Neural cell (in vitro differentiated cells): ENCODE results near the gene PLSCR5. TPM values are rescaled to one million over a fixed set of nuclear protein-coding genes. Genes with fewer than 3 reads are reported as not detected.

Source experiments
- H2AFZ ChIP-seq: fragments of 200-600, 300-800 bp; sonication (generic), shearing (Covaris generic); 2 replicates; pipeline ENCODE4 v1.6.0; 2014; ENCODE audit warnings: low read depth, mild to moderate bottlenecking, antibody characterized with exemption, low read length, moderate library complexity
- H3F3A ChIP-seq: fragments of 200-600 bp; shearing (Covaris generic); 2 replicates; pipeline ENCODE4 v1.6.1; 2016; ENCODE audit warnings: mild to moderate bottlenecking, moderate library complexity, mixed read lengths, antibody characterized with exemption, low read length; ENCODE audit not compliant: insufficient read depth, poor library complexity, severe bottlenecking
- H3K27ac ChIP-seq: fragments of 200-600, 300-800 bp; sonication (generic), shearing (Covaris generic); 2 replicates; pipeline ENCODE4 v1.5.1; 2014; ENCODE audit warnings: mild to moderate bottlenecking, low read length, moderate library complexity
- H3K27me3 ChIP-seq: fragments of 300-800, 200-600 bp; sonication (generic), shearing (Covaris generic); 2 replicates; pipeline ENCODE4 v1.6.0; 2014; ENCODE audit warnings: mild to moderate bottlenecking, low read depth, low read length, moderate library complexity; ENCODE audit not compliant: insufficient read depth
- H3K36me3 ChIP-seq: fragments of 300-800, 200-600 bp; sonication (generic), shearing (Covaris generic); 2 replicates; pipeline ENCODE4 v1.5.1; 2014; ENCODE audit warnings: mild to moderate bottlenecking, antibody characterized with exemption, low read length, moderate library complexity; ENCODE audit not compliant: insufficient read depth
- H3K4me2 ChIP-seq: fragments of 300-800, 200-600 bp; sonication (generic), shearing (Covaris generic); 2 replicates; pipeline ENCODE4 v1.6.0; 2014; ENCODE audit warnings: mild to moderate bottlenecking, low read length
- H3K4me3 ChIP-seq: fragments of 300-800, 200-600 bp; sonication (generic), shearing (Covaris generic); 2 replicates; pipeline ENCODE4 v1.5.1; 2014; ENCODE audit warnings: mild to moderate bottlenecking, low read length, moderate library complexity
- H3K79me2 ChIP-seq: fragments of 200-600 bp; shearing (Covaris generic); replicated peaks from 2 replicates; pipeline ENCODE4 v1.6.0; 2014; ENCODE audit warnings: mild to moderate bottlenecking, low read length, moderate library complexity; ENCODE audit not compliant: insufficient read depth
- H3K9ac ChIP-seq: fragments of 300-800, 200-600 bp; sonication (generic), shearing (Covaris generic); 2 replicates; pipeline ENCODE4 v1.6.1; 2016; ENCODE audit warnings: mild to moderate bottlenecking, low read length, mixed read lengths
- H3K9me2 ChIP-seq: fragments of 200-600 bp; shearing (Covaris generic); 2 replicates; pipeline ENCODE4 v1.6.1; 2016; ENCODE audit warnings: mild to moderate bottlenecking, low read length, mixed read lengths; ENCODE audit not compliant: insufficient read depth
- H3K9me3 ChIP-seq: fragments of 200-600, 300-800 bp; sonication (generic), shearing (Covaris generic); 2 replicates; pipeline ENCODE4 v1.6.1; 2016; ENCODE audit warnings: mild to moderate bottlenecking, mixed run types, low read length, moderate library complexity, mixed read lengths
- H4K20me1 ChIP-seq: fragments of 200-600 bp; shearing (Covaris generic); 2 replicates; pipeline ENCODE4 v1.6.1; 2016; ENCODE audit warnings: mild to moderate bottlenecking, mixed run types; ENCODE audit not compliant: insufficient read depth
- EP300 ChIP-seq: fragments of 450-650 bp; conservative IDR thresholded peaks from 2 replicates; pipeline ENCODE4 v1.6.1; 2014; ENCODE audit warnings: antibody characterized with exemption, mild to moderate bottlenecking, moderate library complexity; ENCODE audit not compliant: poor library complexity, severe bottlenecking
- EZH2 ChIP-seq: fragments of 200-600, 300-800 bp; shearing (Covaris generic), sonication (generic); IDR thresholded peaks from 2 replicates; pipeline ENCODE4 v1.6.1; 2014; ENCODE audit warnings: antibody characterized with exemption, low read length, borderline replicate concordance, mild to moderate bottlenecking; ENCODE audit not compliant: insufficient read depth, poor library complexity, severe bottlenecking
- MXI1 ChIP-seq: fragments of 450-650 bp; conservative IDR thresholded peaks from 2 replicates; pipeline ENCODE4 v1.6.1; 2014; ENCODE audit warnings: antibody characterized with exemption, mild to moderate bottlenecking; ENCODE audit not compliant: poor library complexity, severe bottlenecking
- POLR2AphosphoS5 ChIP-seq: IDR thresholded peaks from 2 replicates; pipeline ENCODE4 v1.6.1; 2012
- RAD21 ChIP-seq: fragments of 450-650 bp; conservative IDR thresholded peaks from 2 replicates; pipeline ENCODE4 v1.6.1; 2014; ENCODE audit warnings: antibody characterized with exemption, mild to moderate bottlenecking, moderate library complexity
- SMC3 ChIP-seq: fragments of 450-650 bp; conservative IDR thresholded peaks from 2 replicates; pipeline ENCODE4 v1.6.1; 2014; ENCODE audit warnings: antibody characterized with exemption, mild to moderate bottlenecking, moderate library complexity; ENCODE audit not compliant: poor library complexity
- TAF1 ChIP-seq: IDR thresholded peaks from 2 replicates; pipeline ENCODE4 v1.6.1; 2012; ENCODE audit warnings: low read depth
- polyA plus RNA-seq: library from polyadenylated mRNA; depleted of rRNA; stranded (reverse); fragments of >200 nt; gene quantifications from 2 replicates; pipeline ENCODE4 v1.2.3, GENCODE V29; 2014
- TF ChIP-seq, protein P1 (sequence below): fragments of 450-650 bp; IDR thresholded peaks from 2 replicates; pipeline ENCODE4 v1.5.1; 2014; ENCODE audit warnings: antibody characterized with exemption, mild to moderate bottlenecking, moderate library complexity; ENCODE audit not compliant: poor library complexity, severe bottlenecking
- TF ChIP-seq, protein P2 (sequence below): IDR thresholded peaks from 2 replicates; pipeline ENCODE4 v1.6.1; 2012; ENCODE audit warnings: borderline replicate concordance

PLSCR5 gene
- polyA plus RNA-seq, 1 donor from 2014 or later = 0.37 TPM

- H3K27ac ChIP-seq = no peak overlapping the region
- H3K4me3 ChIP-seq = no peak overlapping the region
- no peaks in the 10 kb centered on the region for H3K27me3 ChIP-seq
- no peak overlapping the region for H3K4me2 ChIP-seq
- H2AFZ ChIP-seq = no peak overlapping the region
- no peak overlapping the region for H3K9ac ChIP-seq
- no peaks in the 10 kb centered on the region for H4K20me1 ChIP-seq
- H3F3A ChIP-seq = no peaks in the 10 kb centered on the region
- no peaks in the 10 kb centered on the region for H3K9me3 ChIP-seq
- no peaks in the 10 kb centered on the region for H3K36me3 ChIP-seq
- H3K79me2 ChIP-seq = no peaks in the 10 kb centered on the region
- TF ChIP-seq, protein P1, sequence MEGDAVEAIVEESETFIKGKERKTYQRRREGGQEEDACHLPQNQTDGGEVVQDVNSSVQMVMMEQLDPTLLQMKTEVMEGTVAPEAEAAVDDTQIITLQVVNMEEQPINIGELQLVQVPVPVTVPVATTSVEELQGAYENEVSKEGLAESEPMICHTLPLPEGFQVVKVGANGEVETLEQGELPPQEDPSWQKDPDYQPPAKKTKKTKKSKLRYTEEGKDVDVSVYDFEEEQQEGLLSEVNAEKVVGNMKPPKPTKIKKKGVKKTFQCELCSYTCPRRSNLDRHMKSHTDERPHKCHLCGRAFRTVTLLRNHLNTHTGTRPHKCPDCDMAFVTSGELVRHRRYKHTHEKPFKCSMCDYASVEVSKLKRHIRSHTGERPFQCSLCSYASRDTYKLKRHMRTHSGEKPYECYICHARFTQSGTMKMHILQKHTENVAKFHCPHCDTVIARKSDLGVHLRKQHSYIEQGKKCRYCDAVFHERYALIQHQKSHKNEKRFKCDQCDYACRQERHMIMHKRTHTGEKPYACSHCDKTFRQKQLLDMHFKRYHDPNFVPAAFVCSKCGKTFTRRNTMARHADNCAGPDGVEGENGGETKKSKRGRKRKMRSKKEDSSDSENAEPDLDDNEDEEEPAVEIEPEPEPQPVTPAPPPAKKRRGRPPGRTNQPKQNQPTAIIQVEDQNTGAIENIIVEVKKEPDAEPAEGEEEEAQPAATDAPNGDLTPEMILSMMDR = no peak
- no peak for TF ChIP-seq POLR2AphosphoS5
- no peak for TF ChIP-seq RAD21
- TF ChIP-seq MXI1 = no peak
- TF ChIP-seq SMC3 = no peak
- no peak for TF ChIP-seq EZH2
- TF ChIP-seq, protein P2, sequence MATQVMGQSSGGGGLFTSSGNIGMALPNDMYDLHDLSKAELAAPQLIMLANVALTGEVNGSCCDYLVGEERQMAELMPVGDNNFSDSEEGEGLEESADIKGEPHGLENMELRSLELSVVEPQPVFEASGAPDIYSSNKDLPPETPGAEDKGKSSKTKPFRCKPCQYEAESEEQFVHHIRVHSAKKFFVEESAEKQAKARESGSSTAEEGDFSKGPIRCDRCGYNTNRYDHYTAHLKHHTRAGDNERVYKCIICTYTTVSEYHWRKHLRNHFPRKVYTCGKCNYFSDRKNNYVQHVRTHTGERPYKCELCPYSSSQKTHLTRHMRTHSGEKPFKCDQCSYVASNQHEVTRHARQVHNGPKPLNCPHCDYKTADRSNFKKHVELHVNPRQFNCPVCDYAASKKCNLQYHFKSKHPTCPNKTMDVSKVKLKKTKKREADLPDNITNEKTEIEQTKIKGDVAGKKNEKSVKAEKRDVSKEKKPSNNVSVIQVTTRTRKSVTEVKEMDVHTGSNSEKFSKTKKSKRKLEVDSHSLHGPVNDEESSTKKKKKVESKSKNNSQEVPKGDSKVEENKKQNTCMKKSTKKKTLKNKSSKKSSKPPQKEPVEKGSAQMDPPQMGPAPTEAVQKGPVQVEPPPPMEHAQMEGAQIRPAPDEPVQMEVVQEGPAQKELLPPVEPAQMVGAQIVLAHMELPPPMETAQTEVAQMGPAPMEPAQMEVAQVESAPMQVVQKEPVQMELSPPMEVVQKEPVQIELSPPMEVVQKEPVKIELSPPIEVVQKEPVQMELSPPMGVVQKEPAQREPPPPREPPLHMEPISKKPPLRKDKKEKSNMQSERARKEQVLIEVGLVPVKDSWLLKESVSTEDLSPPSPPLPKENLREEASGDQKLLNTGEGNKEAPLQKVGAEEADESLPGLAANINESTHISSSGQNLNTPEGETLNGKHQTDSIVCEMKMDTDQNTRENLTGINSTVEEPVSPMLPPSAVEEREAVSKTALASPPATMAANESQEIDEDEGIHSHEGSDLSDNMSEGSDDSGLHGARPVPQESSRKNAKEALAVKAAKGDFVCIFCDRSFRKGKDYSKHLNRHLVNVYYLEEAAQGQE = no peak
- no peak for TF ChIP-seq TAF1
- TF ChIP-seq EP300 = no peak
- no peaks in the 10 kb centered on the region for H3K9me2 ChIP-seq
Measured at GRCh38 chr3:146558781-146559180, 46.4 kb downstream of the PLSCR5 start.

DNA sequence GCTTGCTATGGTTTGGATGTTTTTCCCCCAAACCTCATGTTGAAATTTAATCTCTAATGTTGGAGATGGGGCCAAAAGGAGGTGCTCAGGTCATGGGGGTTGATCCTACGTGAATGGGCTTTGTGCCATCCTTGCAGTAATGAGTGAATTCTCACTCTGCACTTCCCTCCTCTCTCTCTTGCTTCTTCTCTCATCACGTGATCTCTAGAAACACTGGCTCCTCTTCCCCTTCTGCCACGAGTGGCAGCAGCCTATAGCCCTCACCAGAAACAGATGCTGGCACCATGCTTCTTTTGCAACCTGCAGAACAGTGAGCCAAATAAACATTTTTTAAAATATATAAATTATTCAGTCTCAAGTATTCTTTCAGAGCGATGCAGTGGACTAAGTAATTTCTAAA is 47.4 kb downstream of the PLSCR5 start:
- H3K9me3 ChIP-seq = no peaks in the 10 kb centered on the region
- H3K27me3 ChIP-seq = no peaks in the 10 kb centered on the region
- no peaks in the 10 kb centered on the region for H4K20me1 ChIP-seq
- TF ChIP-seq, protein P2 = no peak
- TF ChIP-seq MXI1 = no peak
- TF ChIP-seq RAD21 = no peak
- TF ChIP-seq EZH2 = no peak
- TF ChIP-seq, protein P1 = no peak
- no peak for TF ChIP-seq EP300
- no peak for TF ChIP-seq SMC3
- TF ChIP-seq TAF1 = no peak
- no peak for TF ChIP-seq POLR2AphosphoS5
- H3K27ac ChIP-seq = no peak overlapping the region
- H3K4me2 ChIP-seq = no peak overlapping the region
- no peak overlapping the region for H2AFZ ChIP-seq
- H3K9me2 ChIP-seq = no peaks in the 10 kb centered on the region
- H3K36me3 ChIP-seq = no peaks in the 10 kb centered on the region
- H3K9ac ChIP-seq = no peak overlapping the region
- no peaks in the 10 kb centered on the region for H3F3A ChIP-seq
- H3K4me3 ChIP-seq = no peak overlapping the region
- H3K79me2 ChIP-seq = no peaks in the 10 kb centered on the region
